Mesothelial cell of epicardium (in vitro differentiated cells): ENCODE data around the gene LIMK1. TPM values are rescaled to one million over a fixed set of nuclear protein-coding genes. Genes with fewer than 3 reads are reported as not detected.

Experiments used
- DNase-seq, 2 experiments: peaks; one replicate each; pipeline ENCODE4 v3.0.0; 2021; ENCODE audit warnings: low spot score in 2 of 2; ENCODE audit not compliant: unreplicated experiment in 2 of 2
- H3K27ac Mint-ChIP-seq: 2 replicates; pipeline ENCODE4 v1.8.0; 2021; ENCODE audit warnings: mixed read lengths
- H3K27me3 Mint-ChIP-seq: 2 replicates; pipeline ENCODE4 v1.8.0; 2021; ENCODE audit warnings: low read depth, mixed read lengths
- H3K36me3 Mint-ChIP-seq: 2 replicates; pipeline ENCODE4 v1.8.0; 2021; ENCODE audit warnings: mixed read lengths
- H3K4me1 Mint-ChIP-seq: 2 replicates; pipeline ENCODE4 v1.8.0; 2021; ENCODE audit warnings: mixed read lengths
- H3K4me3 Mint-ChIP-seq: 2 replicates; pipeline ENCODE4 v1.8.0; 2021; ENCODE audit warnings: mild to moderate bottlenecking, moderate library complexity, mixed read lengths
- H3K9me3 Mint-ChIP-seq: 2 replicates; pipeline ENCODE4 v1.8.0; 2021; ENCODE audit warnings: mixed read lengths
- total RNA-seq: library from RNA; stranded (reverse); gene quantifications from 3 replicates; pipeline ENCODE4 v1.2.1, GENCODE V29; 2021
- TF ChIP-seq, protein P1 (sequence below): fragments of 200-600 bp; sonication (generic); IDR thresholded peaks from one replicate; pipeline ENCODE4 v1.5.0; 2021; ENCODE audit warnings: antibody characterized with exemption; ENCODE audit not compliant: unreplicated experiment

Gene LIMK1
- 54.6 to 56.0 TPM (median 54.9 TPM) in 3 replicates for total RNA-seq

GRCh38 chr7:74083117-74083876, at the start of gene LIMK1:
TSS of gene LIMK1 (plus strand) at chr7:74083804. CDS start at chr7:74083991, 187 bp downstream.
- peak within 1 kb of the TSS; percentile 92 for H3K27ac Mint-ChIP-seq
- no peaks in the 10 kb centered on the region for H3K27me3 Mint-ChIP-seq
- TF ChIP-seq, protein P1, sequence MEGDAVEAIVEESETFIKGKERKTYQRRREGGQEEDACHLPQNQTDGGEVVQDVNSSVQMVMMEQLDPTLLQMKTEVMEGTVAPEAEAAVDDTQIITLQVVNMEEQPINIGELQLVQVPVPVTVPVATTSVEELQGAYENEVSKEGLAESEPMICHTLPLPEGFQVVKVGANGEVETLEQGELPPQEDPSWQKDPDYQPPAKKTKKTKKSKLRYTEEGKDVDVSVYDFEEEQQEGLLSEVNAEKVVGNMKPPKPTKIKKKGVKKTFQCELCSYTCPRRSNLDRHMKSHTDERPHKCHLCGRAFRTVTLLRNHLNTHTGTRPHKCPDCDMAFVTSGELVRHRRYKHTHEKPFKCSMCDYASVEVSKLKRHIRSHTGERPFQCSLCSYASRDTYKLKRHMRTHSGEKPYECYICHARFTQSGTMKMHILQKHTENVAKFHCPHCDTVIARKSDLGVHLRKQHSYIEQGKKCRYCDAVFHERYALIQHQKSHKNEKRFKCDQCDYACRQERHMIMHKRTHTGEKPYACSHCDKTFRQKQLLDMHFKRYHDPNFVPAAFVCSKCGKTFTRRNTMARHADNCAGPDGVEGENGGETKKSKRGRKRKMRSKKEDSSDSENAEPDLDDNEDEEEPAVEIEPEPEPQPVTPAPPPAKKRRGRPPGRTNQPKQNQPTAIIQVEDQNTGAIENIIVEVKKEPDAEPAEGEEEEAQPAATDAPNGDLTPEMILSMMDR, result no peak
- peak; percentile 85 to 86 for DNase-seq
- peaks cover 30% of the 10 kb centered on the region for H3K4me1 Mint-ChIP-seq
- peak within 1 kb of the TSS; percentile 77 for H3K4me3 Mint-ChIP-seq
- H3K9me3 Mint-ChIP-seq, result no peaks in the 10 kb centered on the region
- H3K36me3 Mint-ChIP-seq, result peaks cover 15% of the 10 kb centered on the region

DNA sequence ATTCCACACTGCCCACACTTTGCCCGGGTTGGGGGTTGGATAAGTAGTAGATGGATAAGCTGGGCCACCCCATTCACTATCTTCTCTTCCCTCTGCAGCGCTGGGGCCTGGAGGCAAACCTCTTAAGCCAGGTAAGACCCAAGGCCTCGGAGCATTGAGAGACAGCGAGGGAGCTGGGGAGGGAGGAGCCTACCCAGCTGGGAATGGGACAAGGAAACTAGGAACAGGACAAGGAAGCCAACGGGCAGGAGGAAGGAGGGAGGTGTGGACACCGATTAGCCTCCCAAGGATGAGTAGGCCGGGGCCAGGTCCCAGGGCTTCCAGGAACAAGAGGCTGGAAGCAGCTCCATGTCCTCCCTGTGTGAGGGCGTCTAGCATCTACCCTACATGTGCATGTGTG, 46.0 kb upstream of the LIMK1 start:
- Mint-ChIP-seq H3K9me3 (no peaks in the 10 kb centered on the region), H3K27ac (no peak overlapping the region), H3K27me3 (no peaks in the 10 kb centered on the region), H3K4me1 (peaks cover 20% of the 10 kb centered on the region), H3K36me3 (no peaks in the 10 kb centered on the region), H3K4me3 (no peak overlapping the region)
- TF ChIP-seq, protein P1, result no peak
- no peak for DNase-seq

- Mint-ChIP-seq H3K27me3 (no peaks in the 10 kb centered on the region), H3K9me3 (no peaks in the 10 kb centered on the region), H3K4me3 (no peak overlapping the region), H3K4me1 (peaks cover 22% of the 10 kb centered on the region), H3K27ac (no peak overlapping the region), H3K36me3 (no peaks in the 10 kb centered on the region)
- DNase-seq, result no peak
- TF ChIP-seq, protein P1, result no peak
Observed at GRCh38 chr7:74038194-74038961, 45.2 kb upstream of the LIMK1 start.

DNA sequence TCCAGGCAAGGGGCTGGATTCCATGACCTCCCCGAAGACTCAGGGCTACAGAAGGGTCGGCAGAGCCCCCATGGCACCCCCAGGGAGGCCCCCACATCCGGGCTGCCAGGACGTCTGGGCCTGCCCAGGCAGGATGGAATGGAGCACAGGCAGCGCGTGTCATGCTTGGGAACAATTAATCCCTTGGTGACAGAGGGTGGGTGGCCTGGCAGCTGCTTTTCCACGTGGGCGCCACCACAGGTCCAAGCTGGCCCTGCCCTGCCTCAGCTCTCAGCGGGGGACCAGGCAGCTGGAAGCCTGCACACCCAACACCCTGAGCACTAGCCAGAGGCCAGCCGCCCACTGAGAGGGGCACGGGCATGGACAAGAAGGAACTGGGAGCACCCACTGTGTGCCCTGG, 44.3 kb upstream of the LIMK1 start:
- no peak for DNase-seq
- Mint-ChIP-seq H3K4me3 (no peak overlapping the region), H3K27ac (no peak overlapping the region), H3K9me3 (no peaks in the 10 kb centered on the region), H3K4me1 (peaks cover 28% of the 10 kb centered on the region), H3K27me3 (no peaks in the 10 kb centered on the region), H3K36me3 (no peaks in the 10 kb centered on the region)
- TF ChIP-seq, protein P1, result no peak

- H3K4me3 Mint-ChIP-seq, result no peak overlapping the region
- peak overlapping the region; percentile 66 for H3K27ac Mint-ChIP-seq
- no peaks in the 10 kb centered on the region for H3K27me3 Mint-ChIP-seq
- TF ChIP-seq, protein P1, result no peak
- no peaks in the 10 kb centered on the region for H3K36me3 Mint-ChIP-seq
- no peak for DNase-seq
- no peaks in the 10 kb centered on the region for H3K9me3 Mint-ChIP-seq
- peaks cover 34% of the 10 kb centered on the region for H3K4me1 Mint-ChIP-seq
Observed at GRCh38 chr7:74040101-74040790, 43.4 kb upstream of the LIMK1 start.
